ENCODE results near the gene INHBE.
"Not testable (repeated sequence)": the region's sequence is repeated elsewhere in the genome, so short reads cannot be mapped to it uniquely, and the experiment has no call there.

The INHBE gene

GRCh38 chr12:57500213-57500612, 45.1 kb downstream of the INHBE start:
- DNase-seq, result no peak

GRCh38 chr12:57502311-57502969, 47.3 kb downstream of the INHBE start:
- DNase-seq, result not testable (repeated sequence)

DNA sequence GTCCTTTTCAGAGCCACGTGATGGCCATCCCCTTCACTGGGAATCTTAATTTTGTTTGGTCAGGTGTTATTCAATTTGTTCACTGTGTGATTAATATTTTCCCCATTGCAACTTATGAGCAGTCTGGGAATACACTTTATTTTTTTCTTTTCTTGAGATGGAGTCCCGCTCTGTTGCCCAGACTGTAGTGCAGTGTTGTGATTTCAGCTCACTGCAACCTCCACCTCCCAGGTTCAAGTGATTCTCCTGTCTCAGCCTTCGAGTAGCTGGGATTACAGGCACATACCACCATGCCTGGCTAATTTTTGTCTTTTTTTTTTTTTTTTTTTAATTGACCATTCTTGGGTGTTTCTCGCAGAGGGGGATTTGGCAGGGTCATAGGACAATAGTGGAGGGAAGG, 51.4 kb downstream of the INHBE start:
- DNase-seq, result not testable (repeated sequence)
